Cardiac fibroblast (primary cell): ENCODE results near the gene DRICH1.
A peak's percentile ranks its signal among the peaks of the same experiment; 100 is the strongest.
"Not testable (repeated sequence)": the region's sequence is repeated elsewhere in the genome, so short reads cannot be mapped to it uniquely, and the experiment has no call there.

Experiments
- DNase-seq, 2 donors: peaks; one replicate each; pipeline versions ENCODE4 v3.0.0 to v3.0.0-alpha.2; 2010; ENCODE audit warnings: low read depth in 2 of 2
- H3K4me3 ChIP-seq, 2 donors: replicated peaks in 1 of 2; 1 replicate in 1 of 2; 2 replicates in 1 of 2; pipeline ENCODE4 v1.5.1; 2011; ENCODE audit warnings: low read depth in 2 of 2, low read length in 2 of 2, mild to moderate bottlenecking in 2 of 2, moderate library complexity in 1 of 2
- CTCF ChIP-seq: IDR thresholded peaks from one replicate; pipeline ENCODE4 v1.5.1; 2011; ENCODE audit warnings: low read depth, mild to moderate bottlenecking, low read length, inconsistent platforms

Gene DRICH1

DNA sequence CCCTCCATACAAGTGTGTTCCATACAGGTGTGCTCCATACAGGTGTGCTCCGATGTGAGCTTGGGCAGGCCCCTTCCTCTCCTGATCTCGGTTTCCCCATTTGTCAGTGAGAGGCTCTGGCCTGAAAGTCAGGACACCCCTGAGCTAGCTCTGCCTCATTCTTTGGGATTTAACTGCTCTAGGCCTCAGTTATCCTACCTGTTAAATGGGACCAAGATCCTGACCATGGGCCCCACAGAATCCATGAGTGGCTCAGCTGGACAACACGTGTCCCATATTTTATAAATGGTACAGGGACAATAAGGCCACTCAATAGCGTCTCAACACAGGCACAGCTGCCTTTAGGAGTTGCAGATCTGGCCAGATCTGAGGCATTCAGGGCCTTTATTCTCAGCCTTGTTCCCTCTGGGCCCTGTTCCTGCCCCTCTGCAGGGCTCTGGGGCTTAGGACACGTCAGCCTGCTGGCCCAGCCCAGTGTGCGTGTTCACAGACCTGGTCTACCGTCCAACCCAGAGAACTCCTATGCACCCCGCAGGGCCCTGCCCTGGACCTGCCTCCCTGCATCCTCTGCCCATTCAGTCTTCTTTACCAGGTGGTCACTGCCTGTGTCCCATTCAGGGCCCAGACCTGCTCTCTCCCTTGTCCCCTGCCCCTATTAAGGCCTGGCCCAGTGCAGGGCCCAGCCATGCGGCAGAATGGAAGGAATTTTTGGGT lies 33.2 kb downstream of the DRICH1 start:
- DNase-seq, result no peak
- no peak overlapping the region for H3K4me3 ChIP-seq
- no peak for TF ChIP-seq CTCF

- not testable (repeated sequence) for H3K4me3 ChIP-seq, DNase-seq
These were observed 34.4 kb downstream of the DRICH1 start for GRCh38 chr22:23597576-23598268.

GRCh38 chr22:23595904-23596303 lies 36.2 kb downstream of the DRICH1 start:
- not testable (repeated sequence) for H3K4me3 ChIP-seq, DNase-seq

- DNase-seq, result no peak
- H3K4me3 ChIP-seq, result no peak overlapping the region
- TF ChIP-seq CTCF, result no peak
These were observed 40.3 kb downstream of the DRICH1 start for GRCh38 chr22:23591846-23592245.

- TF ChIP-seq CTCF, result peak; percentile 96
- peak; percentile 69 to 78 for DNase-seq
- H3K4me3 ChIP-seq, result no peak overlapping the region
These were observed 40.8 kb downstream of the DRICH1 start for GRCh38 chr22:23591201-23591791.

GRCh38 chr22:23583836-23584235 lies 48.3 kb downstream of the DRICH1 start:
- no peak overlapping the region for H3K4me3 ChIP-seq
- no peak for TF ChIP-seq CTCF

GRCh38 chr22:23583153-23583552 lies 49.0 kb downstream of the DRICH1 start:
- TF ChIP-seq CTCF, result no peak
- H3K4me3 ChIP-seq, result no peak overlapping the region
- DNase-seq, result no peak

More at GRCh38 chr22:23583836-23584235, 48.3 kb downstream of the DRICH1 start:
- no peak for DNase-seq
